Erythroblast (primary cell): ENCODE measurements around the gene KIRREL3.

ENCODE experiments used
- GATA1 ChIP-seq: IDR thresholded peaks from 2 replicates; pipeline ENCODE4 v1.6.1; 2011; ENCODE audit warnings: low read depth, mild to moderate bottlenecking, control low read depth, low read length, moderate library complexity
- POLR2A ChIP-seq: IDR thresholded peaks from 2 replicates; pipeline ENCODE4 v1.6.1; 2011; ENCODE audit warnings: mild to moderate bottlenecking, low read length

- TF ChIP-seq POLR2A (no peak), GATA1 (no peak)
Observed at GRCh38 chr11:126525702-126526101, 474.9 kb downstream of the KIRREL3 start.
